ENCODE data around the gene GART. TPM values are rescaled to one million over a fixed set of nuclear protein-coding genes. Genes with fewer than 3 reads are reported as not detected.

Gene GART
- total RNA-seq, 1 experiment from 2014 or later: 162 TPM

- no peak overlapping the region for H3K4me3 Mint-ChIP-seq
- Histone ChIP-seq H3K23ac (ENCODE audit: insufficient read length, low read depth, low read length) (no peak overlapping the region), H3K9ac (ENCODE audit: extremely low read depth, insufficient read length, low read length) (no peak overlapping the region), H4K20me1 (ENCODE audit: control insufficient read depth, insufficient read depth, insufficient read length) (no peaks in the 10 kb centered on the region), H4K91ac (ENCODE audit: insufficient read length, low read depth, low read length) (no peak overlapping the region), H2BK120ac (ENCODE audit: low read depth, low read length, poor library complexity, severe bottlenecking) (no peak overlapping the region), H3T11ph (ENCODE audit: low read length) (no peak overlapping the region), H3K27ac (ENCODE audit: insufficient read length, low read depth, low read length) (no peak overlapping the region), H3K56ac (ENCODE audit: insufficient read length, low read depth, low read length) (no peak overlapping the region), H4K5ac (ENCODE audit: insufficient read length, low read depth, low read length) (no peak overlapping the region), H3K9me3 (ENCODE audit: control insufficient read depth, low read depth, low read length) (no peaks in the 10 kb centered on the region), H3K79me2 (ENCODE audit: insufficient read depth, low read length) (0 out of 2 replicates have a peak, but pooled peaks cover 2% of the 10 kb centered on the region), H3K23me2 (ENCODE audit: insufficient read length, low read depth, low read length, poor library complexity, severe bottlenecking) (peaks cover 1% of the 10 kb centered on the region), H3K14ac (ENCODE audit: insufficient read depth, low read length) (no peak overlapping the region), H2BK20ac (ENCODE audit: low read depth, low read length, poor library complexity, severe bottlenecking) (no peak overlapping the region), H3K79me1 (ENCODE audit: insufficient read depth, low read depth, low read length, poor library complexity, severe bottlenecking) (peaks cover 2% of the 10 kb centered on the region), H2BK15ac (ENCODE audit: low read depth, low read length) (no peak overlapping the region), H3K4ac (ENCODE audit: low read depth, low read length) (no peak overlapping the region), H2BK12ac (ENCODE audit: insufficient read length, low read depth, low read length) (no peak overlapping the region), H3K4me1 (ENCODE audit: insufficient read depth, low read length) (peaks cover under 1% of the 10 kb centered on the region; the same call in 1 of the 2 replicates), H3K27me3 (ENCODE audit: insufficient read depth, low read length) (no peaks in the 10 kb centered on the region), H2AK5ac (ENCODE audit: insufficient read length, low read length) (no peak overlapping the region), H3K18ac (ENCODE audit: insufficient read length, low read depth, low read length) (no peak overlapping the region), H2BK5ac (ENCODE audit: insufficient read length, low read length) (no peak overlapping the region), H4K8ac (replicated peaks; ENCODE audit: insufficient read length, low read depth, low read length) (no peak overlapping the region), H2AFZ (ENCODE audit: low read length) (no peak overlapping the region), H3K4me2 (ENCODE audit: insufficient read depth, insufficient read length, low read length) (no peak overlapping the region)
- H3K9me3 Mint-ChIP-seq: no peaks in the 10 kb centered on the region
- H3K36me3 Mint-ChIP-seq (ENCODE audit: insufficient read depth in 1 of 3, low read depth in 3 of 3): no peaks in the 10 kb centered on the region; a peak in 1 of 7 replicates
- H3K27me3 Mint-ChIP-seq (ENCODE audit: low read depth): no peaks in the 10 kb centered on the region
- DNase-seq: no peak
- H3K4me1 Mint-ChIP-seq: peaks cover 2% of the 10 kb centered on the region in 2 experiments
- no peak overlapping the region for H3K27ac Mint-ChIP-seq
- no CpG with 5 or more reads among the region's 3 CpGs for WGBS (ENCODE audit: extremely low coverage, insufficient read length, low lambda C conversion rate)
- TF ChIP-seq, protein P1, sequence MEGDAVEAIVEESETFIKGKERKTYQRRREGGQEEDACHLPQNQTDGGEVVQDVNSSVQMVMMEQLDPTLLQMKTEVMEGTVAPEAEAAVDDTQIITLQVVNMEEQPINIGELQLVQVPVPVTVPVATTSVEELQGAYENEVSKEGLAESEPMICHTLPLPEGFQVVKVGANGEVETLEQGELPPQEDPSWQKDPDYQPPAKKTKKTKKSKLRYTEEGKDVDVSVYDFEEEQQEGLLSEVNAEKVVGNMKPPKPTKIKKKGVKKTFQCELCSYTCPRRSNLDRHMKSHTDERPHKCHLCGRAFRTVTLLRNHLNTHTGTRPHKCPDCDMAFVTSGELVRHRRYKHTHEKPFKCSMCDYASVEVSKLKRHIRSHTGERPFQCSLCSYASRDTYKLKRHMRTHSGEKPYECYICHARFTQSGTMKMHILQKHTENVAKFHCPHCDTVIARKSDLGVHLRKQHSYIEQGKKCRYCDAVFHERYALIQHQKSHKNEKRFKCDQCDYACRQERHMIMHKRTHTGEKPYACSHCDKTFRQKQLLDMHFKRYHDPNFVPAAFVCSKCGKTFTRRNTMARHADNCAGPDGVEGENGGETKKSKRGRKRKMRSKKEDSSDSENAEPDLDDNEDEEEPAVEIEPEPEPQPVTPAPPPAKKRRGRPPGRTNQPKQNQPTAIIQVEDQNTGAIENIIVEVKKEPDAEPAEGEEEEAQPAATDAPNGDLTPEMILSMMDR (conservative IDR thresholded peaks at IDR 0.05): no peak
Observed at GRCh38 chr21:33473344-33473743, 68.6 kb downstream of the GART start.
